GF-D8 (cell line): ENCODE measurements around the gene LRATD1.
"Not testable (repeated sequence)": the region's sequence is repeated elsewhere in the genome, so short reads cannot be mapped to it uniquely, and the experiment has no call there.

Source experiments
- DNase-seq: peaks from one replicate; lab custom pipeline; 2025; lab: John Stamatoyannopoulos, UW

Gene LRATD1

GRCh38 chr2:14632133-14632936, at the start of gene LRATD1:
Gene LRATD1 (plus strand): TSS chr2:14632717. CDS start chr2:14633980, 1,263 bp downstream.
- no peak for DNase-seq

- DNase-seq = no peak
These were observed 49.5 kb upstream of the LRATD1 start for GRCh38 chr2:14583059-14583458.

- no peak for DNase-seq
These were observed 48.7 kb upstream of the LRATD1 start for GRCh38 chr2:14583802-14584201.

- DNase-seq = no peak
These were observed 45.4 kb upstream of the LRATD1 start for GRCh38 chr2:14587119-14587518.

- DNase-seq = no peak
These were observed 31.3 kb upstream of the LRATD1 start for GRCh38 chr2:14601156-14601770.

GRCh38 chr2:14602309-14602708, 30.2 kb upstream of the LRATD1 start:
- DNase-seq = no peak

GRCh38 chr2:14603676-14604075, 28.8 kb upstream of the LRATD1 start:
- no peak for DNase-seq

GRCh38 chr2:14608245-14608644, 24.3 kb upstream of the LRATD1 start:
- DNase-seq = no peak

GRCh38 chr2:14614017-14614416, 18.5 kb upstream of the LRATD1 start:
- DNase-seq = no peak

GRCh38 chr2:14615121-14615520, 17.4 kb upstream of the LRATD1 start:
- no peak for DNase-seq

GRCh38 chr2:14615760-14616159, 16.8 kb upstream of the LRATD1 start:
- no peak for DNase-seq

GRCh38 chr2:14616342-14616741, 16.2 kb upstream of the LRATD1 start:
- no peak for DNase-seq

- no peak for DNase-seq
These were observed 15.6 kb upstream of the LRATD1 start for GRCh38 chr2:14616950-14617349.

GRCh38 chr2:14619441-14619840, 13.1 kb upstream of the LRATD1 start:
- DNase-seq = no peak

GRCh38 chr2:14621114-14621513, 11.4 kb upstream of the LRATD1 start:
- DNase-seq = no peak

- DNase-seq = no peak
These were observed 10.5 kb upstream of the LRATD1 start for GRCh38 chr2:14621906-14622549.

GRCh38 chr2:14622550-14622939, 10.0 kb upstream of the LRATD1 start:
- not testable (repeated sequence) for DNase-seq

- no peak for DNase-seq
These were observed 9.3 kb upstream of the LRATD1 start for GRCh38 chr2:14623237-14623636.

- DNase-seq = no peak
These were observed 5.6 kb upstream of the LRATD1 start for GRCh38 chr2:14626873-14627272.

GRCh38 chr2:14628901-14629300, 3.6 kb upstream of the LRATD1 start:
- DNase-seq = no peak

GRCh38 chr2:14631406-14632040, 994 bp upstream of the LRATD1 start:
- no peak for DNase-seq

- DNase-seq = no peak
These were observed 544 bp downstream of the LRATD1 start for GRCh38 chr2:14633061-14633460.
